GM12801 (cell line): ENCODE results near the gene VIPR2.

Experiments used
- TF ChIP-seq, protein P1 (sequence below): IDR thresholded peaks from one replicate; pipeline ENCODE4 v1.5.1; 2011; ENCODE audit warnings: control low read depth; ENCODE audit not compliant: insufficient read length; ENCODE audit errors: extremely low read depth

The VIPR2 gene

DNA sequence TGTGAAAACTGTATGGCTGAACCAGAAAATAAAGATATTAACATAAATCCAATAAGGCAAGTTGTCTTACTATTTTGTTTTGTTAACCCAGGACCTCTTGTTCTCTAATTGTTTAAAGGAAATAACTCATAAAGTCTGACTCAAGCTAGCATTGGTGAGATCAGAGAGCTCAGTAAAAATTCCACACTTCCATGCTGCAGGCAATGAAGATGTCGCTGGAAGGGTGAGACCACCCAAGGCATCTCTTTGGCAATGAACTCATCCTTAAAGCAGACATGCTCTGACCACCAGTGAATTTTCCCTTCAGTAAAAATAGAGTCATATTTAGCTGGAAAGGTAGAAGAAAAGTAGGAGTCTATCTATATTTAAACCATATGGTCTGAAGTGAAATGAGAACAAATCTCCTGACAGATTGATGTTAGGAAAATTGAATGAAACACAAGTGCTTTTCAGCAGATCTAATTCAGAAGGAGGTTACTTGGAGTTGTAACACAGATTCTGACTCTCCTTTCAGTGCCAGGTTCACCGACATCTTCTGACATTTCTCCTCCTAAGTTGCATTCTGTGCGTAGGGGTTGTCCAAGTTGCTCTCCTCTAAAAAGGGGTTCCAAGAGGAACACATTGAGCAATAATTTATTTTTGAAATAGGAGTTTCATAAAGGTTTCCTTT lies 32.8 kb upstream of the VIPR2 start:
- TF ChIP-seq, protein P1, sequence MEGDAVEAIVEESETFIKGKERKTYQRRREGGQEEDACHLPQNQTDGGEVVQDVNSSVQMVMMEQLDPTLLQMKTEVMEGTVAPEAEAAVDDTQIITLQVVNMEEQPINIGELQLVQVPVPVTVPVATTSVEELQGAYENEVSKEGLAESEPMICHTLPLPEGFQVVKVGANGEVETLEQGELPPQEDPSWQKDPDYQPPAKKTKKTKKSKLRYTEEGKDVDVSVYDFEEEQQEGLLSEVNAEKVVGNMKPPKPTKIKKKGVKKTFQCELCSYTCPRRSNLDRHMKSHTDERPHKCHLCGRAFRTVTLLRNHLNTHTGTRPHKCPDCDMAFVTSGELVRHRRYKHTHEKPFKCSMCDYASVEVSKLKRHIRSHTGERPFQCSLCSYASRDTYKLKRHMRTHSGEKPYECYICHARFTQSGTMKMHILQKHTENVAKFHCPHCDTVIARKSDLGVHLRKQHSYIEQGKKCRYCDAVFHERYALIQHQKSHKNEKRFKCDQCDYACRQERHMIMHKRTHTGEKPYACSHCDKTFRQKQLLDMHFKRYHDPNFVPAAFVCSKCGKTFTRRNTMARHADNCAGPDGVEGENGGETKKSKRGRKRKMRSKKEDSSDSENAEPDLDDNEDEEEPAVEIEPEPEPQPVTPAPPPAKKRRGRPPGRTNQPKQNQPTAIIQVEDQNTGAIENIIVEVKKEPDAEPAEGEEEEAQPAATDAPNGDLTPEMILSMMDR = no peak

DNA sequence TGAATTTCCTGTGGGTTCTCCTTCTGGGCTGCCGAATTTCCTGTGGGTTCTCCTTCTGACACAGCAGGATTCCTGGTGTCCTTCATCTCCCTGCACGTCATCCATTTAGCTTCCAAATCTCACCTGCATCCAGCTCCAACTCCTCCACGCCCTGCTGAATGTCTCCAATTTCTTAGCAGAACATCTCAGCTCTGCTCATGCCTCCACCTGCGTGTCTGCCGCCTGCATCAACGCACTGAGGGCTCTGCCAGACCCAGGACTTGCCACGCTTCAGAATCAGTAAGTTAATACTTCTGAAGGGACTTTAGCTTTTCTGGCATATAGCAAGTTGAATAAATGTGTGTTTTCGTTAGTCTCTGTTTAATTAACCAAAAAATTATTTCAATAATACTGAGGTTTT lies 31.1 kb upstream of the VIPR2 start:
- TF ChIP-seq, protein P1 = no peak

DNA sequence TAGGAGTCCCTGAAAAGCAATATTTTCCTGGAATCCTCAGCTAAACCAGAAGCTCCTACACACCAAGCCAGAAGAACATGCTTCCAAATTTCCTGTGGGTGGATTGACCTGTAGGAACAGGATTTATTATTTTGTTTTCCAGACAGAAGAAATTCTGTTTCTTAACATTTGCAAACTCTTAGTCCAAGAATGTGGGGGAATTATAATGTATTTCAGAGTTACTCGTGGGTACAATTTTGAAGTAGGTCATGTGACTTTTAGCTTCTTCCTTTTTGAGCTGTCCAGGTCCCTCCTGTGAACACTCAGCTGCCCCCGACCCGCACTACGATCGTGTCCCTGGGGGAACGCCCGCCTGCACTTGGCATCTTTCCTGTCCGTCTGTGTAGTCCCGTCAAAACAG lies 27.7 kb upstream of the VIPR2 start:
- TF ChIP-seq, protein P1 = no peak

DNA sequence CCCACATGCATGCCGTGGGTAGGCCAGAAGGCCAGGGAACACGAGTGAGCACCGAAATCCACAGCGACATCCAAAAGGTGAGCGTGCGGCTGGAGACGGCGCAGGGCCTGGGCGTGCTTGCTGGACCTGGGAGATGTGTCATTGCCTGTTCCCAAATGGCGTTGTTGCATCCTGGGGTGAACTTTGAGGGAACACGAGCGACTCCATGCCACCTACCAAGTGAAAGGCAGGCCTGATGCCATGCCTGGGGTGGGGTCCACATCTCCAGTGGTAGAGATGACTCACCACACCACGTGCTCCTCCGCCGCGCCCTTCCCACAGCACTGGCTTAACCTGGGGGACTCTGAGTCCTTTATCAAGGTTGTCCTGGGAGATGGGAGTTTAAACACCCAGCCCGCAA lies 24.7 kb upstream of the VIPR2 start:
- TF ChIP-seq, protein P1 = no peak

DNA sequence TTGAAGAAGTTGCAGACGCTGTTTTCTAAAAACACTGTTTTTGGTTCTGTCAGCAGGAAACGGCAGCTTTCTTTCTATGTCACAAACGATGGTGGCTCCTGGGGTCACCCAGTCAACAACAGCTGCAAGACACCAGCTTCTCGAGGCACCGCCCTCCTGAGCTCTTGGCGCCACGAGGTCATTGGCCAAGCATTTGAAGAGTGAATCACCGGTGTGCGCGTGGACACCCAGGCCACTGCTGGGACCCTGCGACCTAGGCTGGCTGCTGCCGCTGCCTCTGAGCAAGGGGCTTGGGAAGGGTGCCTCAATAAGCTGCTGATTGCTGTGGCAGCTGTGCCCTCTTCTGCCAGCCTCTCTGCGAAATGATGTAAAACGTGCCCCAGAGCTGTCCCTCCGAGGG lies 22.5 kb upstream of the VIPR2 start:
- TF ChIP-seq, protein P1 = no peak

DNA sequence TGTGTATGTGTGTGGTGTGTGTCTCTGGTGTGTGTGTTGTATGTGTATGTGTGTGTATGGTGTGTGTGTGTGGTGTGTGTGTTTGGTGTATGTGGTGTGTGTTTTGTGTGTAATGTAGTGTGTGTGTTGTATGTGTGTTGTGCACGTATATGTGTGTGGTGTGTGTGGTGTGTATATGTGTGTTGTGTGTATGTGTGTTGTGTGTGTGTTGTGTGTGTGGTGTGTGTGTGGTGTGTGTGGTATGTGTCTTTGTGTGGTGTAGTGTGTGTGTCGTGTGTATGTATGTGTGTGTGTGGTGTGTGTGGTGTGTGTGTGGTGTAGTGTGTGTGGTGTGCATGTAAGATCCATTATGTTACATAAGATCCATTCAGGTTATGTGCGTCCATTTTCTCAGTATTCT lies 21.9 kb upstream of the VIPR2 start:
- TF ChIP-seq, protein P1 = no peak

DNA sequence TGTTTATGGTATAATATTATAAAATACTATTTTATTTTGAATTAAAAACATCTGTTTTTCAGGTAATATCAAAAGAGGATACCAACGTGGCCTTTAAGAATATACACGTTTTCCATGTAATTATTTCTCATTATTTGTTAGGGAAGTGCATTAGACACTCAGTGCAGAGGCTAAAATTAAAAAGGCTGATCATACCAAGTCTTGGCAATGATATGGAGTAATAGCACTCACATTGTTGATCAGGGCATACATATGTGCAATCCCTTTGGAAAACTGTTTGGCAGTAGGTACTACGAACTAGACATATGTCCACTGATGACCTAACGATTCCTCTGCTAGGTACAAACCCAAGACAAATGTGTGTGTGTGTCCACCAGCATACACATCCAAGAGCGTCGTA lies 20.7 kb upstream of the VIPR2 start:
- TF ChIP-seq, protein P1 = no peak

DNA sequence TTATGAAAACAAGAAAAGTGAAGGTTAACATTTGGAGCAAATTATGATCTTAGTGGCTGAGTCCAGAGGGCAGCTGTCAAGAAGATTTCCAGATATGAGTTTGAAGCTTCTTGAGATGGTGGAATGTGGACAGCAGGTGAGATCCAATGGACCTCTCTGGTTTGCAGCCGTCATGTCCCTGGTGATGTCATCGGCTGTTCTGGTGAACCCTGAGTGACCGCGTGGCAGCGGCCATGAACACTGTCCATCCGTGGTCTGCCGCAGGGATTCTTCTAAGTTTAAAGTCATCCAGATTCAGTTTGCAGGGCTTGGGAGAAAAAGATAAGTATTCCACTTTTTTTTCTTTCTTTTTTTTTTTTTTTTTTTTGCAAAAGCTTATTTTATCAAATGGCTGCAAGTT lies 15.8 kb upstream of the VIPR2 start:
- TF ChIP-seq, protein P1 = no peak
